Measurements from ENCODE around the gene MCTP1. TPM values are rescaled to one million over a fixed set of nuclear protein-coding genes. Genes with fewer than 3 reads are reported as not detected.

Gene MCTP1
- total RNA-seq, 1 donor from 2014 or later: 3.7 TPM

GRCh38 chr5:94945656-94946055 lies 339.2 kb downstream of the MCTP1 start:
- Histone ChIP-seq H3K79me2 (ENCODE audit: low read depth) (no peaks in the 10 kb centered on the region), H3K36me3 (no peaks in the 10 kb centered on the region), H3K9me3 (ENCODE audit: low read depth) (no peaks in the 10 kb centered on the region), H2AFZ (replicated peaks) (no peak overlapping the region), H3K27me3 (no peaks in the 10 kb centered on the region), H3K4me1 (peaks cover 5% of the 10 kb centered on the region), H3K4me3 (no peak overlapping the region), H3F3A (ENCODE audit: low read depth) (no peaks in the 10 kb centered on the region), H3K9ac (no peak overlapping the region), H3K4me2 (no peak overlapping the region), H3K27ac (no peak overlapping the region), H4K20me1 (ENCODE audit: low read depth) (no peaks in the 10 kb centered on the region)
- no peaks in the 10 kb centered on the region for H3K27me3 Mint-ChIP-seq (ENCODE audit: insufficient read depth, low read depth)
- TF ChIP-seq CTCF (IDR thresholded peaks at IDR 0.05): no peak
- H3K4me3 Mint-ChIP-seq: no peak overlapping the region
- H3K9me3 Mint-ChIP-seq: no peaks in the 10 kb centered on the region
- H3K4me1 Mint-ChIP-seq: no peaks in the 10 kb centered on the region
- H3K27ac Mint-ChIP-seq: no peak overlapping the region
- no peaks in the 10 kb centered on the region for H3K36me3 Mint-ChIP-seq
- DNase-seq (ENCODE audit: low spot score): no peak

- H3K27ac Mint-ChIP-seq: no peak overlapping the region
- Histone ChIP-seq H3K4me3 (no peak overlapping the region), H2AFZ (replicated peaks) (no peak overlapping the region), H4K20me1 (ENCODE audit: low read depth) (no peaks in the 10 kb centered on the region), H3K36me3 (no peaks in the 10 kb centered on the region), H3K4me2 (no peak overlapping the region), H3F3A (ENCODE audit: low read depth) (no peaks in the 10 kb centered on the region), H3K9me3 (ENCODE audit: low read depth) (no peaks in the 10 kb centered on the region), H3K9ac (no peak overlapping the region), H3K27ac (no peak overlapping the region), H3K4me1 (peaks cover 5% of the 10 kb centered on the region), H3K79me2 (ENCODE audit: low read depth) (no peaks in the 10 kb centered on the region), H3K27me3 (no peaks in the 10 kb centered on the region)
- TF ChIP-seq EZH2 (IDR thresholded peaks at IDR 0.05) (no peak), CTCF (IDR thresholded peaks at IDR 0.05) (no peak), EZH2phosphoT487 (IDR thresholded peaks at IDR 0.05) (no peak)
- H3K27me3 Mint-ChIP-seq (ENCODE audit: insufficient read depth, low read depth): no peaks in the 10 kb centered on the region
- DNase-seq (ENCODE audit: low spot score): no peak
- H3K4me3 Mint-ChIP-seq: no peak overlapping the region
- H3K36me3 Mint-ChIP-seq: no peaks in the 10 kb centered on the region
- H3K4me1 Mint-ChIP-seq: no peaks in the 10 kb centered on the region
- H3K9me3 Mint-ChIP-seq: no peaks in the 10 kb centered on the region
These were observed 340.7 kb downstream of the MCTP1 start for GRCh38 chr5:94944160-94944559.

- H3K4me3 Mint-ChIP-seq: no peak overlapping the region
- H3K4me2 ChIP-seq: no peak overlapping the region
- no peaks in the 10 kb centered on the region for H3K36me3 Mint-ChIP-seq
These were observed 343.7 kb downstream of the MCTP1 start for GRCh38 chr5:94941122-94941755.

More at GRCh38 chr5:94941122-94941755, 343.7 kb downstream of the MCTP1 start:
- no peaks in the 10 kb centered on the region for H3K27me3 ChIP-seq
- H3K27ac Mint-ChIP-seq: no peak overlapping the region
- H3K4me1 Mint-ChIP-seq: no peaks in the 10 kb centered on the region
- no peaks in the 10 kb centered on the region for H3K9me3 ChIP-seq (ENCODE audit: low read depth)
- no peaks in the 10 kb centered on the region for H3K79me2 ChIP-seq (ENCODE audit: low read depth)
- no peaks in the 10 kb centered on the region for H3K9me3 Mint-ChIP-seq
- H3K9ac ChIP-seq: no peak overlapping the region
- H3K4me1 ChIP-seq: peaks cover 5% of the 10 kb centered on the region
- no peak for TF ChIP-seq EZH2phosphoT487 (IDR thresholded peaks at IDR 0.05)
- no peak for TF ChIP-seq EZH2 (IDR thresholded peaks at IDR 0.05)
- no peak for TF ChIP-seq CTCF (IDR thresholded peaks at IDR 0.05)
- H2AFZ ChIP-seq (replicated peaks): no peak overlapping the region
- H3K4me3 ChIP-seq: no peak overlapping the region
- no peaks in the 10 kb centered on the region for H4K20me1 ChIP-seq (ENCODE audit: low read depth)
- H3F3A ChIP-seq (ENCODE audit: low read depth): no peaks in the 10 kb centered on the region
- DNase-seq (ENCODE audit: low spot score): no peak
- no peaks in the 10 kb centered on the region for H3K36me3 ChIP-seq
- no peak overlapping the region for H3K27ac ChIP-seq
- no peaks in the 10 kb centered on the region for H3K27me3 Mint-ChIP-seq (ENCODE audit: insufficient read depth, low read depth)

All from neural progenitor cell (in vitro differentiated cells).